NCI-H2081 treated with DMSO at 0.1 percent for 48 hours (cell line): Measurements from ENCODE around the gene AMMECR1.
A peak's percentile ranks its signal among the peaks of the same experiment; 100 is the strongest.
"Not testable (repeated sequence)": the region's sequence is repeated elsewhere in the genome, so short reads cannot be mapped to it uniquely, and the experiment has no call there.

ENCODE experiments used
- DNase-seq: peaks from one replicate; lab custom pipeline; 2025; lab: John Stamatoyannopoulos, UW

AMMECR1 gene

GRCh38 chrX:110171442-110171841 is 146.4 kb downstream of the AMMECR1 start:
- DNase-seq = no peak

- DNase-seq = no peak
Observed at GRCh38 chrX:110170029-110170428, 147.9 kb downstream of the AMMECR1 start.

GRCh38 chrX:110168585-110168984 is 149.3 kb downstream of the AMMECR1 start:
- no peak for DNase-seq

- DNase-seq = no peak
Observed at GRCh38 chrX:110167952-110168451, 149.9 kb downstream of the AMMECR1 start.

- DNase-seq = no peak
Observed at GRCh38 chrX:110163488-110163887, 154.4 kb downstream of the AMMECR1 start.

- no peak for DNase-seq
Observed at GRCh38 chrX:110162867-110163266, 155.0 kb downstream of the AMMECR1 start.

- no peak for DNase-seq
Observed at GRCh38 chrX:110162131-110162530, 155.8 kb downstream of the AMMECR1 start.

GRCh38 chrX:110161361-110161686 is 156.6 kb downstream of the AMMECR1 start:
- DNase-seq = no peak

GRCh38 chrX:110159865-110160264 is 158.0 kb downstream of the AMMECR1 start:
- no peak for DNase-seq

- no peak for DNase-seq
Observed at GRCh38 chrX:110159235-110159634, 158.7 kb downstream of the AMMECR1 start.

GRCh38 chrX:110157444-110157843 is 160.4 kb downstream of the AMMECR1 start:
- no peak for DNase-seq

GRCh38 chrX:110156167-110156754 is 161.6 kb downstream of the AMMECR1 start:
- no peak for DNase-seq

- DNase-seq = no peak
Observed at GRCh38 chrX:110155759-110156158, 162.1 kb downstream of the AMMECR1 start.

GRCh38 chrX:110154328-110154727 is 163.6 kb downstream of the AMMECR1 start:
- not testable (repeated sequence) for DNase-seq

- DNase-seq = no peak
Observed at GRCh38 chrX:110153896-110154295, 164.0 kb downstream of the AMMECR1 start.

GRCh38 chrX:110153244-110153643 is 164.6 kb downstream of the AMMECR1 start:
- DNase-seq = no peak

GRCh38 chrX:110146521-110146920 is 171.4 kb downstream of the AMMECR1 start:
- DNase-seq = peak; percentile 23

- peak; percentile 12 for DNase-seq
Observed at GRCh38 chrX:110145854-110146253, 172.0 kb downstream of the AMMECR1 start.

- DNase-seq = no peak
Observed at GRCh38 chrX:110145311-110145710, 172.6 kb downstream of the AMMECR1 start.
